ENCODE data around the gene TXNDC17.

DNA sequence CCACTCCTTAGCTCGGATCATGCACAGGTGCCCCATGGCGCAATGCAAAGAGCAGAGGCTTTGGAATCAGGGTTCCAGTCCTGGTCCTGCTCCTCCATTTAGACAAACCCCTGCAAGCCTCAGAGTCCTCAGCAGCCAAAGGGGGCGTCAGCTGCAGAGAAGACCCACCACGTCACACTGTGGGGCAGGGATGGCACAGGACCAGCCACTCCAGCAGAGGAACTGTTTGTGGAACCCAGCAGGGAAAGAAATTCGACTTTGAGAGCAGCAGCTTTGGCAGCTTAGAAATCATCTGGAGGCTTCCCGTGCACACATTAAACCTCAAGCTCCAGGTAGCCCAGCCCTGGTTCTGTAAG lies 35.9 kb downstream of the TXNDC17 start:
- TF ChIP-seq GATA1 (IDR thresholded peaks at IDR 0.05; ENCODE audit: low read depth, low read length) (no peak), POLR2A (IDR thresholded peaks at IDR 0.05; ENCODE audit: low read length) (no peak)
